Measurements from ENCODE around the gene CGB2.
"Not testable (repeated sequence)": the region's sequence is repeated elsewhere in the genome, so short reads cannot be mapped to it uniquely, and the experiment has no call there.

The CGB2 gene

GRCh38 chr19:49038557-49039276 is 7.0 kb downstream of the CGB2 start:
- DNase-seq = not testable (repeated sequence)

DNA sequence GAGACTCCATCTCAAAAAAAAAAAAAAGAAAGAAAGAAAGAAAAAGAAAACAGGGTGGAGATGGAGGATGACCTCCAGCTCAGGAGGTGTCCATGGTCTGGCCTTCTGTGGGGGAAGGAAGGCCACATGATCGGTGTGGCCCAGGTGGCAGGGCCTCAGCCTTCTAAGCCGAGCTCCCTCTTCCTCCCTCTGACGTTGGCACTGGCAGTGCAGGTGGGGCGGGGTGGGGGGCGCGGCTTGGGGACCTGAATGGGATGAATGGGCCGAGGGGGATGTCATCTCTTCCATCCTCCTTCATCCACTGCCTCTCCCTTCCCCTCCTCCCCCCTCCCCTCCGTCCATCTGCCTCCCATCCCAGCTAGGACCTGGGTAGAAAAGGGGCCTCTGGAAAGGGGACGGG is 8.0 kb downstream of the CGB2 start:
- not testable (repeated sequence) for DNase-seq

DNA sequence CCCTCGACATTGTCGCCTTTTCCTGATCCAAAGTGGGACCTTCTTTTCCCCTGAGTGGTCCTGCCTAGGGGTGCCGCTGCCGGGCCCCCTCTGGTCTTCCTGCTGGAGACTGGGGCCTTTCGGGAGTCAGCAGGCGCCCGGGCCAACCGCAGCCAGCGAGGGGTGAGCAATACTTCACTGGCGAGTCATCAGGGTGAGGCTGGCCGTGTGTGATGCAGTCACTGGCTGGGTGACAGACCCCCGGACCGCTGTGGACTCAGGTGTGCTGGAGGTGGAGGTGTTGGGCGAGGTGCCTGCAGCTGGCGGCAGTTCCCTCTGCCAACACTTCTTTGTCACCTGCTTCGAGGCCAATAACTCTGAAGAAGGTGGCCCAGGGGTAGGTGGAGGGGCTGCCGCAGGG is 10.5 kb downstream of the CGB2 start:
- DNase-seq = no peak

- DNase-seq = not testable (repeated sequence)
Observed at GRCh38 chr19:49042666-49043065, 11.0 kb downstream of the CGB2 start.

GRCh38 chr19:49043548-49043947 is 11.9 kb downstream of the CGB2 start, which contains the start of gene CGB5:
Gene CGB5 (plus strand): TSS chr19:49043848. CDS start chr19:49044210, 362 bp downstream.
- DNase-seq = not testable (repeated sequence)

DNA sequence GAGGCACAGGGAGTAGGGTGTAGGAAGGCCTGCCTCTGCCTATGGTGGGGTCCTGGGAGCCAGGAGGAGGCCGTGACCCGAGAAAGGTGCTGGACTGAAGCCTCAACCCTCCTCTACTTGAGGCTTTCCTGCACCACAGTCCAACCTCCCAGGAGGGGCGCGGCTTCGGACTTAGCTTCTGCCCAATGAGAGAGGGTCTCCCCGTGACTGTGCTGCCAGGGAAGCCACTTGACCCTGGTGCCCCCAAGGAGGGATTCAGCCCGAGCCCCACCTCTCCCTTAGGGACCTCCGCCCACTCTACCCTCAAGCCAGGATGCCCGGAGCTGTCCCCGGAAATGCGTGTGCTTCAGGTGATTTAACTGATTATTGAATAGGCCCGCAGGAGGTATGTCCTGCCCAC is 17.3 kb downstream of the CGB2 start, which contains the start of gene CGB8:
Gene CGB8, minus strand, starts transcription at position 101 of the 400 bp plus-strand sequence. CDS start 372 bp downstream, outside the sequence.
- not testable (repeated sequence) for DNase-seq

- not testable (repeated sequence) for DNase-seq
Observed at GRCh38 chr19:49049834-49050233, 18.1 kb downstream of the CGB2 start.

- DNase-seq = not testable (repeated sequence)
Observed at GRCh38 chr19:49050376-49051033, 18.8 kb downstream of the CGB2 start.

GRCh38 chr19:49056101-49056901 is 24.6 kb downstream of the CGB2 start:
- peak in 1 of 2 donors; percentile 18 for DNase-seq

GRCh38 chr19:49056902-49057596 is 25.4 kb downstream of the CGB2 start:
- DNase-seq = not testable (repeated sequence)

- DNase-seq = peak in 1 of 2 donors; percentile 7
Observed at GRCh38 chr19:49057636-49058234, 26.0 kb downstream of the CGB2 start, which contains the start of gene CGB7. Gene CGB7 (minus strand): TSS chr19:49057749. CDS start chr19:49055375, 2,374 bp downstream.

GRCh38 chr19:49058562-49058961 is 26.9 kb downstream of the CGB2 start:
- DNase-seq = no peak

GRCh38 chr19:49059053-49059452 is 27.4 kb downstream of the CGB2 start:
- no peak for DNase-seq

DNA sequence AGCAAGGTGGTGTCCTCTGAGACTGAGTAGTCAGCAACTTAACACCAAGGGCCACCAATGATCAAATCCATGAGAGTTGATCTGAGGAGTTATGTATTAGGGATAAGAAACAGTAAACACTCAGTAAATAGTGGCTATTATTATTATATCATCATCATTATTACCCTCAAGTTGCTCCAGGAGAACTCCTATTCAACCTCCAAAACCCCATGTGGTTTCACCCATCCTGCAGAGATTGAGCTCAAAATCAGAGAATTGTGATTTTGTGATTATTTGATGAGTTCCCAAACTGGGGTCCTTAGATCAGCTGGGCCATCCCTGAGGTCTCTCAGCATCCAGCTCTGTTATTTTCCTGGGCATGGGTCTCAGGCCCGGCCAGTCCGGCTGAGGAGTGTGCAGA is 29.3 kb downstream of the CGB2 start:
- DNase-seq = no peak

DNA sequence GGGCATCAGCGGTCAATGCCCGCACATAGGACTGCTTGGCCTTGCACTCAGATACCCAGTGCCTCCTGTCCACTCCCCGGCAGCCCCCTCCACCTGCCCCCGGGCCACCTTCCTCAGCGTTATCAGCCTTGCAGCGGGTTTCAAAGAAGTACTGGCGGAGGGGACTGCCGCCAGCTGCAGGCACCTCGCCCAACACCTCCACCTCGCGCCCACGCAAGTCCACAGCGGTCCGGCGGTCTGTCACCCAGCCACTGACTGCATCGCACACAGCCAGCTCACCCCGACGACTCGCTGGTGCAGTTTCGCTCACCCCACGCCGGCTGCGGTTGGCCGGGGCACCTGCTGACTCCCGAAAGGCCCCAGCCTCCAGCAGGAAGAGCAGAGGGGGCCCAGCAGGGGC is 29.8 kb downstream of the CGB2 start:
- no peak for DNase-seq

- no peak for DNase-seq
Observed at GRCh38 chr19:49064029-49064629, 32.4 kb downstream of the CGB2 start.

GRCh38 chr19:49064768-49065611 is 33.3 kb downstream of the CGB2 start, which contains the start of gene NTF4:
Gene NTF4 (minus strand): TSS chr19:49064818. CDS start chr19:49061997, 2,821 bp downstream.
- no peak for DNase-seq

DNA sequence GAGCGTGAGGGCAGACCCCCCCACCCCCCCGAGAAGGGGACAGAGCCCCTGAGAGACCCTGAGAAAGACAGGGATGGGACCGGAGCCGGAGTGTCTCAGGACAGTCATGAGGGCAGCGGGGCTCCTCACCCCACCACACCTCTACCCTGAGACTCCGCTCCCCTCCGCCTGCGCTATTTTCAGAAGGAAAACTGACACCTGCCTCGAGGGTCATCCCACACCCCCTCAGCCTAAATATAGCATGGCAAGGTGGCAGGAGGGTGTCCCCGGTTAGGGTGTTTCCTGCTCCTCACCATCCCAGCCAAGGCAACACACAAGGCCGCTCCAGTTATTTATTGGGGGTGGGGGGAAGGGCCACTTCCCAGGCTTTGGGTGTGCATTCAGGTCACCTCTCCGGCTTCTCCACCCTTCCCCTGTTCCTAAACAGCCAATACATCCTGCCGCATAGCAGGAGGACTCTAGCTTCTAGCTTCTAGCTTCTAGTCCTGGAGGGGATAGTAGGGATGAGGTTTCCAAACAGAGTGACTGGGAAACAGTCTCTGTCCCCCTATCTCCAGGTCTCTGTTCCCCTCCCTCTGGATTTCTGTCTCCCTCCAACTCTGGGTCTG is 34.3 kb downstream of the CGB2 start:
- DNase-seq = no peak

DNA sequence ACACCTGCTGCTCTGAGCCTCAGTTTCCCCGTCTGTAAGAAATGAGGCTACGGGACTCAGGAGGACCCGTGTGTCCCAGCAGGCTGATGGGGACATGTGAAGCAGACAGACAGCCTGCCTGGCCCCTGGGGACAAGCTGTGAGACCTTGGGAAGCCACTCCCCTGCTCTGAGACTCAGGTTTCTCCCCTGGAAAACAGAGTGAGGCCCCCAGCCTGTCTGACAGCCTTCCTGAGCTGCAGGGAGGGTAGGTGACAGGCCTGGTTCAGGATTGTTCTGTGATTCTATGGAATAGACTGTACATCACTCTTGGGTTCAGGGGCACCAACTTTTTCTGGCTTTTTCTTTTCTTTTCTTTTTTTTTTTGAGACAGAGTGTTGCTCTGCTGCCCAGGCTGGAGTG is 35.9 kb downstream of the CGB2 start:
- DNase-seq = no peak

DNA sequence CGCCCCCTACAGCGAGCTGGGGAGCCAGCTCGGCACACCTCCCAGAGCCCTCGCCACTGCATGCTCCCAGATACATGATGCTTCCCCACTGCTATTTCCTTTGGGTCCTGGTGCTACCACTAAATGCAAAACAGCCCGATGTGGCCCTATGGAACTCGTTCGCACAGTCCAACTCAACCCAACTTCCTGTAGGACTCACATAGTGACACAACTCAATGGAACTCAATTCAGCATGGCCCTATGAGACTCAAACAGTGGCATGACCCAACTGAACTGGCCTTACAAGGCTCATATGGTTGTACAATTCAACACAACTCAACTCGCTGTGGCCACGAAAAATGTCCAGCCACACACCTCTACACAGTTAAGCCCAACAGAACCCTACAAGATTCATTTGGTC is 37.3 kb downstream of the CGB2 start:
- no peak for DNase-seq
